GM12801 (cell line): ENCODE measurements around the gene GNAQ.

Experiments used
- TF ChIP-seq, protein P1 (sequence below): IDR thresholded peaks from one replicate; pipeline ENCODE4 v1.5.1; 2011; ENCODE audit warnings: control low read depth; ENCODE audit not compliant: insufficient read length; ENCODE audit errors: extremely low read depth

The GNAQ gene

DNA sequence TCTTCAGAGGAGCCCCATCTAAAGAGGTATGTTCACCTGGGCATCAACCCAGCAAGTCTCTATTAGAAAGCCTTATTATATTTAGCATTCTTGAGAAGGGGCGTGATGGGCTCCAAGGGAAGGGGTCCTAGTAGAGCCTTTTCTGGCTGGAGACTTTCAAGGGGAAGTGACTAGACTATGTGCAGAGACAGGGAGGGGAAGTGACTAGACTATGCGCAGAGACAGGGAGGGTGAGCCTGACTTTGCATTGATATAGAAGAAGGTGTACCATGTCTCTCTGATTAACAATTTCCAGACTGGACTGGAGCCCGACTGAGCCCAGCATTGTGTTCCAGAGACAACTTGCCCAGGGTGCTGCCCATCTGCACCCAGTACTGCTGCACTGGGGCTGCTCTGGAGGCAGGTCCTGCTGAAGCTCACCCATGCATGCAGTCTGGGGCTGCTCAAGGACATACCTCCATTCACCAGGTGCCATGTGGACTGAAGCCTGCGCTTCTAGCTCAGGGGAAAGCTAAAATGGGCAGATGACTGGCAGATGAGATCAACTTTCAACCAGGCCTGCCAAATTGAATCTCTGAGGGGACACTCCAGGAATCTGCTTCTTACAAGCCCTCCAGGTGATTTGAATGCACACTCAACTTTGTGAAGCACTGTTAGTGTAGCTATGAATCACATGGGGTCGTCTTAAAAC is 300.5 kb downstream of the GNAQ start:
- TF ChIP-seq, protein P1, sequence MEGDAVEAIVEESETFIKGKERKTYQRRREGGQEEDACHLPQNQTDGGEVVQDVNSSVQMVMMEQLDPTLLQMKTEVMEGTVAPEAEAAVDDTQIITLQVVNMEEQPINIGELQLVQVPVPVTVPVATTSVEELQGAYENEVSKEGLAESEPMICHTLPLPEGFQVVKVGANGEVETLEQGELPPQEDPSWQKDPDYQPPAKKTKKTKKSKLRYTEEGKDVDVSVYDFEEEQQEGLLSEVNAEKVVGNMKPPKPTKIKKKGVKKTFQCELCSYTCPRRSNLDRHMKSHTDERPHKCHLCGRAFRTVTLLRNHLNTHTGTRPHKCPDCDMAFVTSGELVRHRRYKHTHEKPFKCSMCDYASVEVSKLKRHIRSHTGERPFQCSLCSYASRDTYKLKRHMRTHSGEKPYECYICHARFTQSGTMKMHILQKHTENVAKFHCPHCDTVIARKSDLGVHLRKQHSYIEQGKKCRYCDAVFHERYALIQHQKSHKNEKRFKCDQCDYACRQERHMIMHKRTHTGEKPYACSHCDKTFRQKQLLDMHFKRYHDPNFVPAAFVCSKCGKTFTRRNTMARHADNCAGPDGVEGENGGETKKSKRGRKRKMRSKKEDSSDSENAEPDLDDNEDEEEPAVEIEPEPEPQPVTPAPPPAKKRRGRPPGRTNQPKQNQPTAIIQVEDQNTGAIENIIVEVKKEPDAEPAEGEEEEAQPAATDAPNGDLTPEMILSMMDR, result no peak

- TF ChIP-seq, protein P1, result no peak
Observed at GRCh38 chr9:77729177-77729576, 302.4 kb downstream of the GNAQ start.

DNA sequence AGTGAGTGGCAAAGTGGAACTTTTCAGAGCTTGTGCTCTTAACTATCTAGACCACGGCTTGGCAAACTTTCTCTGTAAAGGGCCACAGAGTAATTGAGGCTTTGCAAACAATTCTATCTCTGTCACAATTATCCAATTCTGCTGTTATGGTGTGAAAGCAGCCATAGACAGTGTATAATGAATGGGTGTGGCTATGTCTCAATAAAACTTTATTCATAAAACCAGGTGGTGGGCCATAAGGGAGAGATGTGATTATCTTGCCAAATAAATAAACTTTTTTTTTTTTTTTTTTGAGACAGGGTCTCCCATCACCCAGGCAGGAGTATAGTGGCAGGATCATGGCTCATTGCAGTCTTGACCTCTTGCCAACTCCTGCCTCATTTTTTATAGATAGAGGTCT is 304.8 kb downstream of the GNAQ start:
- TF ChIP-seq, protein P1, result no peak

DNA sequence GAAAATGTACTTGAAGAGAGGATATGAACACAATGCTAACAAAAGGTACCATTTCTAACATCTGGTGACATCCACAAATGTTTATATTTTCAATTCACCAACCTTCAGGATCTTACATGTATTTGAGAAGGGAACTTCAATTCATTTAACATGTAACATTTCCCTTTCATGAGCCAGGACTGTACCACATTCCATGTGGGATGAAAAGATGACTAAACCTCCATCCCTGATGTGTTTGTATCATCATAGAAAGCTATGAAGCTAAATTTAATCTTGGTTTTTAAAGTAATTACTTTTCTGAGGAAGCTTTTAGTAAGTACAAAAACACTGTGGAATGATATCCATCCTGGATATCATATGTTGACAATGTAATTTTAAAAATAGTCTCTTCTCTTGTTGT is 305.3 kb downstream of the GNAQ start:
- TF ChIP-seq, protein P1, result no peak

- TF ChIP-seq, protein P1, result no peak
Observed at GRCh38 chr9:77725820-77726219, 305.8 kb downstream of the GNAQ start.

DNA sequence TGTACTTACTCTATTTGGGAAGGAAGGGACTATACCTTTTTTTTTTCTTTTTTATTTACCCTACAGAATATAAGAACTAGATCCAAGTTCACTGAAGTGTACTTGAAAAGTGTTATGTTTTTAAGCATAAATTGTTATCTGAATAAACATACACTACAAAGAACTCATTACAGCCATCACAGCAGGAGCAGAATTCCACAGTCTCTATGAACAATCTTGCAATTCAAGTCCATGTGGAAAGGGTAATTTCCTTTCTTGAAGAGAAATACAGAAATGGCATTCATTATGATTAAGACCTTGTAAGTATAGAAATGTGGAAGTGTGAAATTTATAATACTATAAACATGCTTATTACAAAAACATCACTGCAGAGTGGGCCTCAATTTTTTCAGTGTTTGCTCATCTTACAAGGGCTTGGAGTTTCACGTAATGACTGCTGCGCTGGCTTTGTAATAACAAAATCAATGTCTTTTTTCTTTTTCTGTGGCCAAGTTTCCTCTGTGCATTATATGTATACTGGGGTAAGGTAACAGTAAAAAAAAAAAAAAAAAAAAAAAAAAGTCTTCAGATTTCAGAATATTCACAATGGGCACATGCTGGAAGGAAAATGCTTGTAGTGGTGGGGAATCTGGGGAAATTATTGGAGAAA is 306.4 kb downstream of the GNAQ start:
- TF ChIP-seq, protein P1, result no peak

DNA sequence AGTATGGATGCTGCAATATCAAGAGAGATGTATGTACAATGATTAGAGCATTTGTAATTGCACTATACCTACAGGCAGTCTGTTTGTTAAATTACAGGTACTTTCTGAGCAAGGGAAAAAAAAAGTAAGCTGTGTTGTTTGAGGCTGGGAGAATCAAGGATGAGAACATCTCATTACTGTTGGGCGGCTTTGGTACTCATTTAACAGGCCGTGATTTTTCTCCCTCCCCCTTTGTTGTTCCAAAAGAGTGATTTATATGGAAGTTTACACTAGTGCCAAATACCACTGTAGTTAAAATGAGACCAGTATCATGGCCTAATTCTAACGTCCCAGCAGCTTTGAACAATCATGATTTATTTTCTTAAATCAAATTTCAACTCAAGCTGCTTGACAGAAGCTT is 312.3 kb downstream of the GNAQ start:
- TF ChIP-seq, protein P1, result no peak
